Measurements from ENCODE around the gene RHAG. TPM values are rescaled to one million over a fixed set of nuclear protein-coding genes. Genes with fewer than 3 reads are reported as not detected.
"Not testable (repeated sequence)": the region's sequence is repeated elsewhere in the genome, so short reads cannot be mapped to it uniquely, and the experiment has no call there.

Gene RHAG
- total RNA-seq, 2 donors from 2014 or later = not detected

DNA sequence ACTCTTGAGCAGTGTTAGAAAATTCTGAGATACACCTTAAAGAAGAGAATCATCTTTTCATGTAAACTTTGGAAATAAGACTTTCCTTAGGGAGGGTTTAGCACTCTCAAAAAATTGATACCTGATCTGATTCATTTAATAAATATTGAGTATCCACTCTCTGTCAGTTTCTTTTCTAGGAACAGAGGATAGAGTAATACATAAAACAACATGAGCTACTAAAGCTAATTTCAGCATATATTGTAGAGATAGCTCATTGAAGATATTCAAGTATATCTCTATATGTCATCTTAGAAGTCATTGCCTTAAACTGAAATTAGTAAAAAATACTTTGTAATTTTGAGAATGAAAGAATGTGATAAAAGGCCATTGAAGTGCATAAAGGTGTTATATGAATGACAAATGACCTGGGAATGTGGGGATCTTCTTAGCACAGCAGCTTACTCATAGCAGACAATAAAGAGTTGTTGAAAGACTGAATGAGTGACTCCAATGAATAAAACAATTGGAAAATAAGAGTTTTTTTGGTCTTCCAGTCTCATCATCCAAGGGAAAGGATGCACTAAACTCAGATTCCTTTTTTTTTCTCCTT is 29.2 kb downstream of the RHAG start:
- Mint-ChIP-seq H3K27ac (no peak overlapping the region), H3K4me3 (no peak overlapping the region), H3K27me3 (ENCODE audit: insufficient read depth) (peaks cover 6% of the 10 kb centered on the region), H3K9me3 (peaks cover 4% of the 10 kb centered on the region), H3K4me1 (peaks cover 3% of the 10 kb centered on the region), H3K36me3 (ENCODE audit: low read depth) (no peaks in the 10 kb centered on the region)
- Histone ChIP-seq H3K27me3 (ENCODE audit: control insufficient read depth, insufficient read depth, low read length, poor library complexity, severe bottlenecking) (no peaks in the 10 kb centered on the region), H3K9me3 (ENCODE audit: control insufficient read depth, low read length) (no peaks in the 10 kb centered on the region), H3K27ac (ENCODE audit: low read depth, low read length) (no peak overlapping the region), H3K4me3 (ENCODE audit: low read length) (no peak overlapping the region), H3K36me3 (ENCODE audit: control insufficient read depth, insufficient read depth, low read length) (no peaks in the 10 kb centered on the region), H3K9ac (ENCODE audit: extremely low read depth, low read length, poor library complexity, severe bottlenecking) (no peak overlapping the region), H3K4me1 (ENCODE audit: control insufficient read depth, insufficient read depth, low read length) (no peaks in the 10 kb centered on the region)
- no peak for TF ChIP-seq CTCF (conservative IDR thresholded peaks at IDR 0.05)
- DNase-seq = no peak

DNA sequence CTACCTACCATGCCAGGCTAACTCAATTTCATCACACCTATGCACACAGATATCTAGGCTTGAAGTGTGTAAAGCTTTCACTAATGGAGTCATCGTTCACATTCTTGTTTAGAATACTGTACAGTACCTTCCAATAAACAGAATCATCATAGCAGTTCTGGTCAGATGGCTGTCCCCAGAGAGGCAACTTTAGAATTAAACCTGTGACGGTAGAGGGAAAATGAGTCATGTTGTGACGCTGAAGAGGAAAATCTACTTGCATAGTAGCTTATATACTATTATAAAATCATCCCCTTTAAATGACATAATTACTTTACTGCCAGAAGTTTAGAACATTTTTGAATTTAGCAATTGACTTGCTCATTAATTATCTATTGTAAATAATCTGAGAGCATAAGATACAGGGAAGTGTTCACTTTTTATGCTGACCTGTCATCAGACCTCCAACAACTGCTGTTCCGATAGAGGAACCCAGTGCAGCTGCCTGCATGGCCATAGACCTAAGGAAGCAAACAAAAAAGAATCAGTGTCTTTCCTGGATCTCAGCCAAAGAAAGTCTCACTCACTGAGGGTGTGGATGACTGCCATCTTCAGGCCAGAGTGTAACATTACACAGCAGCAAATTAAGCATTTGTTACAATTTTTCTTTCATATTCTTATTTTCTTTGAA is 29.8 kb downstream of the RHAG start:
- Histone ChIP-seq H3K9ac (ENCODE audit: extremely low read depth, low read length, poor library complexity, severe bottlenecking) (no peak overlapping the region), H3K36me3 (ENCODE audit: control insufficient read depth, insufficient read depth, low read length) (no peaks in the 10 kb centered on the region), H3K27ac (ENCODE audit: low read depth, low read length) (no peak overlapping the region), H3K4me1 (ENCODE audit: control insufficient read depth, insufficient read depth, low read length) (no peaks in the 10 kb centered on the region), H3K9me3 (ENCODE audit: control insufficient read depth, low read length) (no peaks in the 10 kb centered on the region), H3K27me3 (ENCODE audit: control insufficient read depth, insufficient read depth, low read length, poor library complexity, severe bottlenecking) (no peaks in the 10 kb centered on the region), H3K4me3 (ENCODE audit: low read length) (no peak overlapping the region)
- peak; percentile 94 for TF ChIP-seq CTCF (conservative IDR thresholded peaks at IDR 0.05)
- Mint-ChIP-seq H3K27ac (no peak overlapping the region), H3K4me3 (no peak overlapping the region), H3K27me3 (ENCODE audit: insufficient read depth) (peaks cover 7% of the 10 kb centered on the region), H3K36me3 (ENCODE audit: low read depth) (no peaks in the 10 kb centered on the region), H3K9me3 (peaks cover 4% of the 10 kb centered on the region), H3K4me1 (peaks cover 3% of the 10 kb centered on the region)
- DNase-seq = peak; percentile 70
- 40 to 72% methylated on average over 1 to 3 of the region's 4 CpGs for WGBS, 2 experiments (ENCODE audit: insufficient coverage in 1 of 2, insufficient read length in 1 of 2)

- not testable (repeated sequence) for H3K4me1 Mint-ChIP-seq; H3K4me1 ChIP-seq (ENCODE audit: control insufficient read depth, insufficient read depth, low read length); H3K27me3 ChIP-seq (ENCODE audit: control insufficient read depth, insufficient read depth, low read length, poor library complexity, severe bottlenecking); H3K9me3 ChIP-seq (ENCODE audit: control insufficient read depth, low read length); H3K36me3 ChIP-seq (ENCODE audit: control insufficient read depth, insufficient read depth, low read length); H3K9ac ChIP-seq (ENCODE audit: extremely low read depth, low read length, poor library complexity, severe bottlenecking); H3K36me3 Mint-ChIP-seq (ENCODE audit: low read depth); DNase-seq; H3K27ac Mint-ChIP-seq; H3K27ac ChIP-seq (ENCODE audit: low read depth, low read length); H3K9me3 Mint-ChIP-seq; H3K4me3 ChIP-seq (ENCODE audit: low read length); H3K4me3 Mint-ChIP-seq
- no CpG with 5 or more reads among the region's 3 CpGs for WGBS, 2 experiments (ENCODE audit: insufficient coverage in 1 of 2, insufficient read length in 1 of 2)
- peaks cover 26% of the 10 kb centered on the region for H3K27me3 Mint-ChIP-seq (ENCODE audit: insufficient read depth)
Measured at GRCh38 chr6:49604080-49604479, 32.6 kb downstream of the RHAG start.

GRCh38 chr6:49587262-49587661 is 49.4 kb downstream of the RHAG start:
- not testable (repeated sequence) for H3K36me3 Mint-ChIP-seq (ENCODE audit: low read depth); DNase-seq; H3K9ac ChIP-seq (ENCODE audit: extremely low read depth, low read length, poor library complexity, severe bottlenecking)

More at GRCh38 chr6:49587262-49587661, 49.4 kb downstream of the RHAG start:
- not testable (repeated sequence) for H3K4me3 ChIP-seq (ENCODE audit: low read length); H3K4me3 Mint-ChIP-seq; H3K27ac ChIP-seq (ENCODE audit: low read depth, low read length); H3K9me3 ChIP-seq (ENCODE audit: control insufficient read depth, low read length); H3K9me3 Mint-ChIP-seq; H3K4me1 ChIP-seq (ENCODE audit: control insufficient read depth, insufficient read depth, low read length); H3K4me1 Mint-ChIP-seq; H3K27me3 ChIP-seq (ENCODE audit: control insufficient read depth, insufficient read depth, low read length, poor library complexity, severe bottlenecking); H3K27ac Mint-ChIP-seq; H3K27me3 Mint-ChIP-seq (ENCODE audit: insufficient read depth); H3K36me3 ChIP-seq (ENCODE audit: control insufficient read depth, insufficient read depth, low read length)
- WGBS, 2 experiments (ENCODE audit: insufficient coverage in 1 of 2, insufficient read length in 1 of 2) = 93 to 97% methylated on average over 3 to 5 of the region's 5 CpGs

All from endodermal cell (in vitro differentiated cells).